GM21360 (cell line): Measurements from ENCODE around the gene LYZL2.
"Not testable (repeated sequence)": the region's sequence is repeated elsewhere in the genome, so short reads cannot be mapped to it uniquely, and the experiment has no call there.

Experiments used
- ATAC-seq: cut with Tn5 transposase; IDR thresholded peaks from one replicate; pipeline ENCODE4 v1.9.1; 2021; ENCODE audit warnings: mild to moderate bottlenecking, moderate library complexity; ENCODE audit not compliant: unreplicated experiment

The LYZL2 gene

DNA sequence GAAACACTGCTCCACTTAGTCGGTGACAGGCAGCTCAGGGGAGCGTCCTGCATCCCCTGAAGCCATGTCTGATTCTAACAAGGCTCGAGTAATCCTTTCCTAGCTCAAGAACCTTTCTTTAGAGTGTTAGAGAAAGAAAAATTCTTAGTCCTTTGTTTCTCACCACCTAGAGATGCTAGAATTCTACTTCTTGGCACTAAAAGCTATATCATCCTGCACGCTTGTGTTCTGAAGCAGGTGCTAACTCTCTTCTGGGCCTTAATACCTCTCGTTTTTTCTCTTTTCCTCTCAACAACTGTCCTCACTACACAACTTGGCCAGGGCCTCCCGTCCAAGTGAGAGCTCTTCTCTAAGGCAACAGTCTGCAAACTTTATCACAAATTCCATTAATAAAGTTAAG, at the start of gene LYZL2:
Gene LYZL2 (minus strand): TSS at position 101 of the 400 bp plus-strand sequence. CDS start 2,838 bp downstream, outside the sequence.
- no peak for ATAC-seq

DNA sequence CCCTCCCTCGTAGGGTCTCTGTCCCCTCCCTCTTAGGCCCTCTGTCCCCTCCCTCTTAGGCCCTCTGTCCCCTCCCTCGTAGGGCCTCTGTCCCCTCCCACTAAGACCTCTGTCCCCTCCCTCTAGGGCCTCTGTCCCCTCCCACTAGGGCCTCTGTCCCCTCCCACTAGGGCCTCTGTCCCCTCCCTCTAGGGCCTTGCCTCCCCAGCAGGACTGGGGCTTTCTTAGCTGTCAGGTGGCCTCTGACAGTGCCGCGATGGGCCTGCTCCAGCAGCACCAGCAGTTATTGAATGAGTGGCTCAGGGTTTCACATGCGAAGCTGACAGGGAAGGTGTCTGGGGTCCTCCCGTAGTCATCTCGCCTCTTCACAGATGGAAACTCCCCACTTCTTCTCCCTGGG, 48.1 kb upstream of the LYZL2 start:
- not testable (repeated sequence) for ATAC-seq

DNA sequence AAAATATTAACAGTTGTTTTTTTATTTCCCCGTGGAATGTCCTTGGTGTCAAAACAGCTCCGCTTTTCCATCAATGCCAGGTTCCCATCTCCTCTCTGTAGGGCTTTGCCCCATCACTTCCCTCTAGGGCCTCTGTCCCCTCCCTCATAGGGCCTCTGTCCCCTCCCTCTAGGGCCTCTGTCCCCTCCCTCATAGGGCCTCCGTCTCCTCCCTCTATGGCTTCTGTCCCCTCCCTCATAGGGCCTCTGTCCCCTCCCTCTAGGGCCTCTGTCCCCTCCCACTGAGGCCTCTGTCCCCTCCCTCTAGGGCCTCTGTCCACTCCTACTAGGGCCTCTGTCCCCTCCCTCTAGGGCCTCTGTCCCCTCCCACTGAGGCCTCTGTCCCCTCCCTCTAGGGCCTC, 47.6 kb upstream of the LYZL2 start:
- not testable (repeated sequence) for ATAC-seq

DNA sequence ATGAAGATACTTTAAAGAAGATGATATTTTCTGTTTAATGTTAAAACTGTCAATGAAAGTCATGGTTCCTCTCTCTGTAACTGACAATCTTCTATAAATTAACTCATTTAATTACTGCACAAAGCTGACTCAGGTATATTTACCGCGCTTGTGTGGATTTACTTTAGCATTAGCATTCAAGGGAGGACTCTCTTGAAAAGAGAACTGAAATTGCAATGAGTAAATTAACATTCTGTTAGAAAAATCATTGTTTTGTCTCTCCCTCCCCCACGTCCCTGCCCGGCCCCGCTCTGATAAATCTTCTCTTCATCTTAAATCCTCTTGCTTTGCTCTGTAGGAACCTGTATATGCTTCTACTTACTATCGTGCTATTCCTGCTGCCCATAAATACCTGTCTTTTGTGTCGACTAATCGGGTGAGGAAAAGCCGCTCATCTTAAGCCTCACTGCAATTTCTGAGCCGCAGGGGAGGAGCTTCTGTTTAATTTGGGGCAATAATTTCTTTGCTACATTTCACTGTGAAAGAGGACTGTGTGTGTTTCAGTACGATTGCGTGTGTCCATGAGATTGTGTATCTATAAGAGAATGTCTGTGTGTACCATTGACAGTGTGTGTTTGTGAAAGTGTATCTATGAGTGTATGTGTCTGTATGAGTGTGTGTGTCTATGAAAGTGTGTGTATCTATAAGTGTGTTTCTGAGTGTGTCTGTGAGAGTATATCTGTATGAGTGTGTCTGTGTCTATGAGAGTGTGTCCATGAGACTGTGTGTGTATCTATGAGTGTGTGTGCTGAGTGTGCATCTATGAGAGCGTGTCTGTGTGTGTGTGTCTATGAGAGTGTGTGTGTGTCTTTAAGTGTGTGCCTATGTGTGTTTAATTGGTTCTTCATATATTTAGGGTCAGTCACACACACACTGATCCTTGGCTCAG, 46.5 kb upstream of the LYZL2 start:
- ATAC-seq = no peak

DNA sequence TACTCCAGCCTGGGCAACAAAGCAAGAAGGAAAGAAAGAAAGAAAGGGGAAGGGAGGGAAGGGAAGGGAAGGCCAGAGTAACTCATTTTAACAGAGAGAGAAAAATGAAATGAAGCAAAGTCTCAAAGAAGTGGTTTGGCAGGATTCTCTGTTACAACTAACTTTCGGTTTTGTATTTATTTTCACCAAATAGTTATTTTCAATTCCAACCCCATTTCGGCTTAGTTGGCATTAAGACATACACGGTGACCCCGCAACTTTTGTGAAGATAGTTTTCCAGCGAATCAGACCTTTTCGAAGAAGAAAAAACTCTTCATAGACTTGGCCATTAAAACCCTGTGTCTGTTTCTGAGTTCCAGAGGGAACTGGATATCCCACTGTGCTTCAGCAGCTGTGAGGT, 45.2 kb upstream of the LYZL2 start:
- ATAC-seq = no peak

DNA sequence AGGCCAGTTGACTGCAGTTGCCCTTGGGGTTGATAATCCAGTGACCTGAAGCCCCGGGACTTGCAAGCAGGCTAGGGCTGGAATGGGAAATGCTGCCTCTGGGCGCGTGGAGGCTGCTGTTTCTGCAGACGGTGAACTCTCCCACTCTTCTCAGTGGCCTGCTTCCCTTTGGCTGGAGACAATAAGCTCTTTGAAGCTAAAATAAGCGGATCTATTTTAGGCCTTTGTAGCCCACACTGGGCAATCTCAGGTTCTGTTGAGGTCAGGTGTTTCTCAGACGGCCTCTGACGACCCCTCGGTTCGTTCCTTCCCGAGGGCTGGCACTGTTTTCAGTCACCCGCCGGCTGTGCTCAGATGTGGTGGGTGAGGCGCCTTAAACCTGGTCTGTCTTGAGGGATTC, 43.7 kb upstream of the LYZL2 start:
- not testable (repeated sequence) for ATAC-seq

DNA sequence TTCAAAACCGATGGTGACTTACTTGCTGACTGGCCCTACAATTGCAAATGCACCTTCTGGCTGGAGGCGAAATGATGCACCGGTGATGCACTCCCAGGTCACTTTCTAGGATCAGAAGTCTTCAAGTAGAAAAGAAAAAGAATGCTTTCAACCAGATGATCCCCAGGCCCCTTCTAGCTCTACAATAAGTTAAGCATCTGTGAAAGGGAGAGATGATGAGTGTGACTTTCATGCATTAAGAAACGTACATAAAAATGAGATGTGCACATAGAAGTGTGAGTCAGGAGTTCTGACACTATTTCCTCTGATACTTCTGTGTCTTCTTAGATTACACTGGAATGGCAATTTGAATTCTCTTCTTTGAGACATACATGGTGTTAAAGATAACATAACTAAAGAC, 42.8 kb upstream of the LYZL2 start:
- ATAC-seq = not testable (repeated sequence)

DNA sequence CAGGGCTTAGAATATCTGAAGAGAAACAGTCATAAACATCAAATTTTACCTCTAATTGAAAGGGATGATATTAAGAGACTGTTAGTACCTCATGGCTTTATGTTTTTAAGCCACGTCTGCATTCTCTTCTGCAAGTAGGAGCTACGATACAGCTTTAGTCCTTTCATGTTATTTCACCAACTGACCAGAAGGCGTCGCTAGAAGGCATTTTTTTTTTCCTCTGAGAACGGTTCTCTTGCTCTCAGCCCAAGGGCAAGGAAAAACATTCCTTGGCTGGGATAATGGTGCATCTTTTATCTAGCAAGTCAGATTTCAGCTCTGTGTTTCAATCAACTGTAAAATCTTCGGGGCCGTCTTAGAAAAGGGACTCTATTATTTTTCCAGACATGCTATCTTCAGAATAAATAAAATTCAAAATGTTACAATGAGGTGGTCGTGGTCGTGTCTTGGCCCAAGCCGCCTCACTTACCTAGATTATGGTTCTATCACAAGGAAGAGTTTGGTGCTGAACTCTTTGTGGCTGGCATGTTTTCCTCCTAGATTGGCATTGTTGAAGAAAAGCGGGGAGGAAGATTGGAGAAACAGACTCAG, 41.6 kb upstream of the LYZL2 start:
- no peak for ATAC-seq

DNA sequence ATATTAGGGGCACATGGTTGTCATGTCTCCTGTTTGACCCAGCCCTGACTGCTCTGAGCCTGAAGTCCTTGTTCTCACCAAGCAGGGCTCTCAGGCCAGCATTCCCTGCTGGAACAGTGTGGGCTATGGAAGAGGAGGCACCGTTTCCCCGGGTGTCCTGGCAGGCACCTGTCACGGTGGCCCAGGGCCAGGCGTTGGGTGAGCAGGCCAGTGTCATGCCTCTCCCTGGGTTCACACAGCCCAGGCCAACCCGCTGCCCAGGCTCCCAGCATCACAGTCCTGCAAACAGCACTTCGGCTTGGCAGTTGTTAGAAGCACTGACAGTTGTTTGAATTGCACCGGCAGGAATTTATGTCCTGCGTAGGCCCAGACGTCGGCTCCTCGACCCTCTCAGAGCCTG, 38.4 kb upstream of the LYZL2 start:
- ATAC-seq = not testable (repeated sequence)

DNA sequence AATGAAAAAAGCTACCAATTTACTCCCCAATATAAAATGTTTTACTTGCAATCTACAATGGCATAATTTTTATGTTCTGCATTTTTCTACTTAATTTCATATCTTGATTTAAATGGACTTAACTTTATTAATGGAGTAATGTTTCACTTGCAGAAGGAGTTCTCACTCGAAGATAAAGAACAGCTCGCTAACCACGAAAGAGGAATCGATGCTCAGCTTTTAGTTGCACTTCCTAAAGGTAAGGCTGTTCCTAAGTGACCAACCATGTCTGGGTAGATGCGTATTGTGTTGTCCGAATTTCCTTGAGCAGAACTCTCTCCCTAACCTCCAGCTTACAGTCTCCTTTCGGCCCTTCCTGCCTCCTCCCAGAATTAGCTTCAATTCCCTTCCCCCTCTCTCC, 33.9 kb upstream of the LYZL2 start:
- not testable (repeated sequence) for ATAC-seq

DNA sequence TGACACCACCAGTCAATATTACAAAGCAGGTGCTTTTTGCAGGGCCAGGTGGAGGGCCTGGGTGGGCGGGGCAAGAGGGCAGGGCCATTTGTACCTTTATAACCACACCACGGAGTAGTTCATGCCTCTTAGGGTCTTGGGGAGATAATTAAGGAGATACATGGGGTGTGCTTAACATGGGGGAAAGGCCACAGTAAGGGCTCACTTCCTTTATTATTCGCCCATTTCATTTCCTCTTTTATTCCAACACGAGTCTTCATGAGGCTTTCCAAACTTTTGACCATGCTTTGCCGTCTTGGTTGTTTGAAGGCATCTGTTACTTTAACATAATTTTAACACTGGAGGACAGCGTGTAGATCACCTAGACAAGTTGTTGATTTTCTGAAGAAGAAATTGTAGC, 33.3 kb upstream of the LYZL2 start:
- no peak for ATAC-seq

DNA sequence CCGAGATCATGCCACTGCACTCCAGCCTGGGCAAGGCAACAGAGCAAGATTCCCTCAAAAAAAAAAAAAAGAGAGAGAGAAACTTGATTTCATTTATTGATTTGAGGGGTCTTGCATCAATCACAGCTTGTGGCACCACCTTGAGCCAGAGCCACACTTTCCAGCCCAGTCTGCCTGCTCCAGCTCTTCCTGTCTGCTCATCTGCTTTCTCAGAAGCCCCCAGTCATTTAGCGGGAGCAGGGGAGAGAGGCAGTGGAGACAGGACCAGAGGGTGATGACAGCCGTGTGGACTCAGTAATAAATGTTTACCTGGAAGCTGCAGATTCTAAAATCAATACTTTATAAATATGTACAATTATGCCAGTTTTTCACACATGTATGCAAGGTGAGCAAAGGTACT, 30.8 kb upstream of the LYZL2 start:
- ATAC-seq = not testable (repeated sequence)

DNA sequence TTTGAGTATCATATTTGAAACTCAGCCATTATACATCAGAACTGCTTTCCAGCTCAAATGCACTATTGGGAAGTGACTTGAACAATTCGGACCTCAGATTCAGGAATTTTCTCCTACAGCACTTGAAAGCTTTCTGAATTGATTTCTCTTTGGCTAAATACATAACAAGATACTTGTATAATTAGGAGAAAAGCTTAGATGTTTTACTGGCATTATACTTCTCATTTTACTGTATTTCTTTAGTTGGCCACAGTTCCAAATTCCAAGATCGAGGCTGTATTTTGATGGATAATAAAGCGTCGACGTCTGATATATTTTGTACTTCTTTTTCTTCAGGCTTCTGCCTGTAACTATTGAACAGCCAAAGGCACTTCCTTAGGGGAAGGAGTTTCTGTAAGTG, 26.7 kb upstream of the LYZL2 start:
- ATAC-seq = no peak

DNA sequence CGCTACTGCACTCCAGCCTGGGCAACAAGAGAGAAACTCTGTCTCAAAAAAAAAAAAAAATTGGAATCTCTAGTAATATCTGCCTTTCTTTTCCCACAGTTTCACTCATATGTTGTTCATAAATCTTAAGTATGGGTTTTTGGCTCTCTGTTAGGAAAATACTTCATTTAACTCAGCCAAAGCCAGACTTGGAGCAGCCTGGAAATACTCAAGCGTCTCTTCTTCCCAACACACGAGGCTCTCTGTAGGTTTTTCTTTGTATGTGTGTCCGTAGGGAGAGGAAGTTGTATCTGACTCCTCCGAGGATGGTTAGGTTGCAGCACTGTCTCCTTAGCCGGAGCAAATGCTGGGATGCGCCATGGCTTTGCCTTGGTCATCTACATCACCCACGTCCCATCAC, 25.4 kb upstream of the LYZL2 start:
- not testable (repeated sequence) for ATAC-seq

DNA sequence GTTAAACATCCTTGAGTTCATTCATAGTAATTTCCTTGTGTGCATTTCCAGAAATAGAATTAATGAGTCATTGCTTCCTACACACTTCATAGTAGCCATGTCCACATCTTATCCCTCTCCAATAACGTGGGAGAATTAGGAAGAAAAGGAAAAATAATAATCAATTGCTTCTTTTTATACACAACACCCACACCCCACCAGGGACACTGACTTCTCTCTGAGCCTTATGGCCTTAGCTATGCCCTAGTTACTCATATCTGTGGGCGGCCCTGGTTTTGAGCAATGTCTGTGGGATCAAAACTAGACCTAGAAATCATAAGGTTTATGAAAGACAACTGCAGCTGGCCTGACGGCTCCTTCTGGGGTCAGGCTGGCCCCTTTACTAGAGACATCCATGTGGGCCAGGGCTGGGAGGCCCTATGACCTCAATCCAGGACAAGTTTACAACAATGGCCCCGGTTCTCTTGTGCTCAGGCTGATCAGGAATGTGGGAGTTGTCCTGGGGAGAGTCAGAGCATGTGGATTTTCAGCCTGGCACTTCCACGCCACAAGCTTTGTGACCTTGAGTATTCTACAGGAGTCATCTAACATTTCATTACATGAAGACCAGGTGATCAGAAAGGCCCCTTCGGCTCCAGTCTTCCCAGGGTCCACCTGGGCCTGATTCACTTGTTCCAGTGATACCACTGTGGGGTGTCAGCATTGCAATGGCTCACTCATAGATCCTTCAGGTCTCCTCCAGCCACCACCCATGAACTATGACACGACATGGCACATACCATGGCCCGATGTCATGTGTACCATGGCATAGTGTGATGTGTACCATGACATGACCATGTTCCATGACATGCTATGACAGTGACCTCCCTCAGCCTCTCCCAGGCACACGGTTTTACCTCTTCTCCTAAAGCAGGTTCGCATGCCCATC, 22.2 kb upstream of the LYZL2 start:
- not testable (repeated sequence) for ATAC-seq

DNA sequence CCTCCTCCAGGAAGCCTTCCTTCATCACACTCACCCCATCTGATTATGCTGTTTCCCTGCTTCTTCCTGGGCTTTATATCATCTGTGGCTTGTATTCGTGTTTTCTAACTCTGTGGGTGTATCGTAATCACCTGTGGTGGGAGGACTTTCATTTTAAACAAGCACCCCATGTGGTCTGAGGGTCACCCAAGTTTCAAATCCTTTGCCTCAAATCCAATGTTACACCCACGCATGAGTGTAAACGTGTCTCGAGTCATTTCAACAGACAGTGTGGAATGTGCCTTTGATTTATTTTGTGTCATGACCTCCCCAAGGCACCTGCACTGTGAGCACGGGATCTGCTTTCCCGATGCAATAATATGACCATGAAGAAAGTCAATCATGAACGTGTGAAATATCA, 17.5 kb upstream of the LYZL2 start:
- no peak for ATAC-seq

DNA sequence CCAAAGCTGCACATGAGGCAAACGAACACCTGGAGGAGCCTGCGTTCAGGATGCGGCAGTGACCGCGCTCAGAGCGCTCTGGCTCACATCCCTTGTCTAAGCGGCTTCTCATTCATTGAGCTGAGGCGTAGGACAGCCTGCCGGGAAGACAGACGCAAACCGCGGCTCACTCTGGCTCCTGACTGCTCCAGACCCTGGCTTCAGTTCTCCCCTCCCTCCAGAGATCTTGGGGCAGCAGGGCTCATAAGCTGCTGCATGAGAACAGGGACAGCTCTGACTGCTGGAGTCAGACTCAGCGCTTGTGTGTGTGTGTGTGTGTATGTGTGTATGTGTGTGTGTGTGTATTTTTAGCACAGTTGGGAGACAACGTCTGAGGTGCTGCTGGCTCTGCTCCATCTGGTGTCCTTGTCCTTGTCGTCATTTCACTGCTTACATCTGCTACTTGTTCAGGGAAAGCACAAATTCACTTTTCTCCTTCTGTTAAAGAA, 15.8 kb upstream of the LYZL2 start:
- no peak for ATAC-seq

DNA sequence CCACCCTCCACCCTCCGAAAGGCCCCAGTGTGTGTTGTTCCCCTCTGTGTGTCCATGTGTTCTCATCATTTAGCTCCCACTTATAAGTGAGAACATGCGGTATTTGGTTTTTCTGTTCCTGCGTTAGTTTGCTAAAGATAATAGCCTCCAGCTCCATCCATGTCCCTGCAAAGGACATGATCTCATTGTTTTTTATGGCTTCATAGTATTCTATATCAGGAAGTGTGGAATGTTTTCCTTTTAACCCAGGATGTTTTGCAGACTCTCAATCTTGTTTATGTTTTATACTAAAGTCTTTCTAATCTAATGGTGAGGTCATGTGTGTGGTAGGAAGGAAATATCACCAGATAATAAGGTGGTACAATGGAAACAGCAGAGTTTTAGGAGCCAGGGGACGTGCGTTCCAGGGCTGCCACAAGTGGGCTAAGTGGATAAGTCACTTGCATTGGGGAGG, 14.9 kb upstream of the LYZL2 start:
- not testable (repeated sequence) for ATAC-seq

DNA sequence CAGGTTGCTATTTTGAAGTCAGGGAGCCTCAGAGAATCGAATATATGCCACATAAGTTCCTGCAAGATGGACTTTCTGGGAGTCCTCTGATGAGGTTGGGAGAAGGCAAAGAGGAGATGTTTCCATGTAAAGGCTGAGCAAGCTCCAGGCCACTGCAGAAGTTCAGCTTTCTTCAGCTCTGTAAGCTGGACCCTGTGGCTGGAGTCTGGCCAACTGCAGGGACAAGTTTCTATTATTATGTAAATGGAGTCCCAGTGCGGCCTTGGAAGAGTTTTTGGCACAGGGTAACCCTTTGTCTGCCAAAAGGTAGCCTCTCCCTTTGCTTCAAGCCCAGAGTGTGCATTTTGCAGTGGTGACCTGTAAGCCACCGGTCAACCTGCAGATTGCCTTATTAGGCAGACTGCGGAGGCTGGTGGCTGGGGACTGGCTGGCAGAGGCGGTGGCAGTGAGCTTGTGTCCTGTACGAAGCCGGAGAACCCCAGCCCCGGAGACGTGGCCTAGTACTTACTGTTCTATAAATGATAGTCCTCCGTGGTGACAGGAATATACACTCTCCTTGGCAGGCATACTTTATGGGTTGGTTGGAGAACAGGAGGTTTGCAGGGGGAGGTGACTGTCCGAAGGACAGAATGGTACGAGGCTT, 14.1 kb upstream of the LYZL2 start:
- not testable (repeated sequence) for ATAC-seq

DNA sequence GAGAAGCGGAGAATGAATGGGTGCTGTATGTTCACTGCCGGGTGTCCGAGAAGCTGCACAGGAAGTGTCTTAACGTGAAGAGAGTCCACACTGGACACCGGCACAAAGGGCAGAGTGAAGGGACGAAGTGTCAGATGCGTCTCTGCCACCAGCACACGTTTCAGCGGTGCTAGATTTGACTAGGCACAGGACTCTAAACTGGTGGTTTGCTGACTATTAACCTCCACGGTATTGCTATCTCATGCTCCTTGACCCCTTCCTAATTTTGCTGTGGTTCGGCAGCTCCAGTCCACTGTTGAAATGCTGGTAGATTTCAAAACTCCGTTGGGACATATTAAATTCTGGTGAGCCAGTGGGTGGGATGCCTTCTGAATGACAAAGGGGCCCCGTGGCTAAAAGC, 13.3 kb upstream of the LYZL2 start:
- ATAC-seq = not testable (repeated sequence)
